Gastroesophageal sphincter (tissue), 3 donors: Measurements from ENCODE around the gene PDE11A.
"Not testable (repeated sequence)": the region's sequence is repeated elsewhere in the genome, so short reads cannot be mapped to it uniquely, and the experiment has no call there.

Source experiments
- CTCF ChIP-seq, 4 experiments: fragments of 200-600 bp in 2 of 4; fragments of 450-650 bp in 2 of 4; sonication (generic) in 1 of 4; IDR thresholded peaks; one replicate each; pipeline ENCODE4 v1.5.1; 2017 to 2019; ENCODE audit warnings: antibody characterized with exemption in 4 of 4, mild to moderate bottlenecking in 2 of 4, moderate library complexity in 2 of 4
- POLR2AphosphoS5 ChIP-seq: sonication (generic); formaldehyde crosslinking; IDR thresholded peaks from one replicate; pipeline ENCODE4 v1.6.1; 2017; ENCODE audit warnings: antibody characterized with exemption

- not testable (repeated sequence) for TF ChIP-seq CTCF (IDR thresholded peaks at IDR 0.05); POLR2AphosphoS5
These were observed 39.0 kb downstream of the PDE11A start for GRCh38 chr2:178033583-178033982.
